Measurements from ENCODE around the gene GTF2A1L. TPM values are rescaled to one million over a fixed set of nuclear protein-coding genes. Genes with fewer than 3 reads are reported as not detected.

GTF2A1L gene
- total RNA-seq, 1 donor from 2014 or later: not detected

DNA sequence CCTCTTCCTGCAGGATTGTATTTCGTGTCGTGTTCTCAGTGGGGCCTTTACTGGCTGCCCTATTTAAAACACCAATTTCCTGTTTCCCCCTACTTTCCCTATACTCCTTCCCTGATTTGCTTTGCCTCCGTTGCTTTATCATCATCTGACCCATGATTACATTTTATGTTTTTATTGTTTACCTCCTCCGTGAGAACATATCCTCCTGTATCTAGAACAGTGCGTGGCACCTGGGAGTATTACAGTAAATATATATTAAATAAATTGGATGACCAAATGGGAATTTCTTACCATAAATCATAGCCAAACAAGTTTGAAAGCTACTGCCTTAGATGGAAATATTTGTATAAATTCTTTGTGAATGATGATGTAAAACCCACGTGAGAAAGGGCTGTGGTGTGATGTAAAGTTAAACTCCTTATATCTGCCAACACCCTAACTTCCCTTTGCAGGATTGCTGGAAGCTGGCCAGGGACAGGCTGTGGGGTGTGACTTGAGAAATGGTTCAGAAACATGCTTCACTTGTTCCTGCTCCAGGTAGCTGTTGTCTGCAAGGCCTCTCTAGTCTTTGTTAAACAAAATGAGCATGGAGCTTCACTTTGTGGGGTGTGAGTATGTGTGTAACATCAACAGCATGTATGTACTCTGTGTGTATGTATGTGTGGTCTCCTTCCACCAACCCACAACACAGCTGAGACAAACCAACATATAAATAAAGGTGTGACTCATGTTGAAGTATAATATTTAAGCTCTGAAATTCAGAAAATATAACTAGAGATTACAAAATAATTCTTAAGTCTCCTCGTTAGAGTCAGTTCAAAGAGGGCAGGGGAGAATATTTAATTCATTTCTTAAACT, 97.6 kb downstream of the GTF2A1L start:
- no peaks in the 10 kb centered on the region for H3K4me1 Mint-ChIP-seq
- H3K27me3 Mint-ChIP-seq: peaks cover 11% of the 10 kb centered on the region
- no peaks in the 10 kb centered on the region for H3K36me3 Mint-ChIP-seq (ENCODE audit: low read depth)
- intact Hi-C loops (cut with micrococcal nuclease): no loop called here
- DNase-seq (no peak), ATAC-seq (ENCODE audit: low read depth) (no peak)
- no peaks in the 10 kb centered on the region for H3K9me3 Mint-ChIP-seq
- H3K27ac Mint-ChIP-seq: no peak overlapping the region
- ChIA-PET CTCF (no interaction called here), POLR2A (no interaction called here)
- no peak overlapping the region for H3K4me3 Mint-ChIP-seq
- TF ChIP-seq, protein P1, sequence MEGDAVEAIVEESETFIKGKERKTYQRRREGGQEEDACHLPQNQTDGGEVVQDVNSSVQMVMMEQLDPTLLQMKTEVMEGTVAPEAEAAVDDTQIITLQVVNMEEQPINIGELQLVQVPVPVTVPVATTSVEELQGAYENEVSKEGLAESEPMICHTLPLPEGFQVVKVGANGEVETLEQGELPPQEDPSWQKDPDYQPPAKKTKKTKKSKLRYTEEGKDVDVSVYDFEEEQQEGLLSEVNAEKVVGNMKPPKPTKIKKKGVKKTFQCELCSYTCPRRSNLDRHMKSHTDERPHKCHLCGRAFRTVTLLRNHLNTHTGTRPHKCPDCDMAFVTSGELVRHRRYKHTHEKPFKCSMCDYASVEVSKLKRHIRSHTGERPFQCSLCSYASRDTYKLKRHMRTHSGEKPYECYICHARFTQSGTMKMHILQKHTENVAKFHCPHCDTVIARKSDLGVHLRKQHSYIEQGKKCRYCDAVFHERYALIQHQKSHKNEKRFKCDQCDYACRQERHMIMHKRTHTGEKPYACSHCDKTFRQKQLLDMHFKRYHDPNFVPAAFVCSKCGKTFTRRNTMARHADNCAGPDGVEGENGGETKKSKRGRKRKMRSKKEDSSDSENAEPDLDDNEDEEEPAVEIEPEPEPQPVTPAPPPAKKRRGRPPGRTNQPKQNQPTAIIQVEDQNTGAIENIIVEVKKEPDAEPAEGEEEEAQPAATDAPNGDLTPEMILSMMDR (IDR thresholded peaks at IDR 0.05): no peak

- Mint-ChIP-seq H3K4me3 (no peak overlapping the region), H3K27me3 (peaks cover 11% of the 10 kb centered on the region), H3K27ac (no peak overlapping the region), H3K4me1 (no peaks in the 10 kb centered on the region), H3K36me3 (ENCODE audit: low read depth) (no peaks in the 10 kb centered on the region), H3K9me3 (no peaks in the 10 kb centered on the region)
- ChIA-PET POLR2A (no interaction called here), CTCF (no interaction called here)
- intact Hi-C loops (cut with micrococcal nuclease): no loop called here
- DNase-seq (no peak), ATAC-seq (ENCODE audit: low read depth) (no peak)
- TF ChIP-seq, protein P1 (IDR thresholded peaks at IDR 0.05): no peak
These were observed 98.3 kb downstream of the GTF2A1L start for GRCh38 chr2:48715956-48716355.

DNA sequence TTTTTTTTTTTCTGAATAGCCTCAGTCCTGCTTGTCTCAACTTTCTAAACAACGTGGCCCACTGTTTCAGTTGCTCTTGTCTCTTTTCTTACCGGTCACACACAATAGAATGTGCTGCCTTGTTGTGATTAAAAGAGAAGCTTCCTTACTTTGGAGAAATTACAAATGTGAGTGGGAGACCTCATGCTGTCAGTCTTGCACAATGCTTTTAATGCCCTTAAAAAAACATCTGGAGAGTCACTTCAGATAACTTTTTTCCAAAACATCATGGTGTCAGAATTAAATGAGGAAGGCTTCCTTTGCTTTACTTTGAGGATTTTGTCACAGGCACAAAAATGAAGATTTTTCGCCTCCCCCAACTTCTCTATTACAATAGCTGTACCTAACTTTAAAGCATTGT, 100.2 kb downstream of the GTF2A1L start:
- Mint-ChIP-seq H3K4me1 (no peaks in the 10 kb centered on the region), H3K36me3 (ENCODE audit: low read depth) (no peaks in the 10 kb centered on the region), H3K27me3 (peaks cover 10% of the 10 kb centered on the region), H3K27ac (no peak overlapping the region), H3K4me3 (no peak overlapping the region), H3K9me3 (no peaks in the 10 kb centered on the region)
- TF ChIP-seq, protein P1 (IDR thresholded peaks at IDR 0.05): no peak
- ATAC-seq (ENCODE audit: low read depth) (no peak), DNase-seq (no peak)
- ChIA-PET CTCF (no interaction called here), POLR2A (no interaction called here)
- intact Hi-C loops (cut with micrococcal nuclease): no loop called here

DNA sequence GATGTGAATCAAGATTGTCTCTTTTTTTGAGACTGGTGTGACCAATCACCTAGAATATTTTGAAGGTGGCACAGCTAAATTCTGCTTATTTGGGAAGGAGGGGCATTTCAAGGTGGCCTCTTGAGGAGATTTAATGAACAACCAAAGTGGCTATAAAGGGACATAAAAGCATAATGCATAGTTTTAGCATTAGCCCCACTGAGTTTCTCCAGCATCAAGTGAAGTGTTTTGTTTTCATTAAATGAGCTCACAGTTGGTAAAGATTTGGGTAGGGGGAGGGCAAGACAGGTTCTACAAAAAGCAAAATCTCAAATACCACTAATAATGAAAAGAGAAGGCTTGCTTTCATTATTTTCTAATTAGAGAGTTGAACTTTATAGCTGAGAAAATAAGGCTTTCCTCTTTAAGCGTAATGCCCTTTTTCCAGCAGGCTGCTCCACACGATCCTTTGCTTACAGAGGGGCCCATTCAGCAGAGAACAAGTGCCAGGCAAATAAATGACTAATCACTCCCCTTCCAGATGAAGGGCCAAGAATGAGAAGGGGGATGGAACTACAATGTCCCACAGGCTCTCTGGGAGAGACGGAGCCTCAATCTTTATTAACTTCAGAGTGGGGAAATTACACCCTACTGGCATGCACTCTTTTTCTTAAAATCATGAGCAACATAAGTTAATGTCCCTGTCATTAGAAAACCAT, 102.0 kb downstream of the GTF2A1L start:
- H3K27ac Mint-ChIP-seq: no peak overlapping the region

DNA sequence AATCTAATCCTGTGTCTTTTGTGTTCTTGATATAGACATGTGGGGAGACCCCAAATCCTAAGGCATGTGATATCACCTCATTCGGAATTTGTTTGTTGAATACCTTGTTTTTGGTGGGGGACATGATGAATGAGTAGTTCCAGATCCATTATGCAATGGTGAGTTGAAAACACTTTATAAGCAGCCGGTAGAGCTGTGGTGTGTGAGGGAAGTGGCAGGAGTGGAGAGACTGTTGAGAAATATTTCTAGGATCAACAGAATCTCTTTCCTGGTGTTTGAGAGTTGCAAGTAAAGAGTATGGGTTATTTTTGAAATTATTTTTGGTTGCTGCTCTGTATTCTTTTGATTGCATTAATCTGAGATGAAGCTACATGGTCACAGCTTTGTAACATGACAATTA, 103.5 kb downstream of the GTF2A1L start:
- ChIA-PET CTCF (no interaction called here), POLR2A (no interaction called here)
- no peak overlapping the region for H3K4me3 Mint-ChIP-seq
- ATAC-seq (ENCODE audit: low read depth) (no peak), DNase-seq (no peak)
- peaks cover 6% of the 10 kb centered on the region for H3K27me3 Mint-ChIP-seq
- no peak overlapping the region for H3K27ac Mint-ChIP-seq
- intact Hi-C loops (cut with micrococcal nuclease): no loop called here
- H3K4me1 Mint-ChIP-seq: no peaks in the 10 kb centered on the region
- H3K36me3 Mint-ChIP-seq (ENCODE audit: low read depth): no peaks in the 10 kb centered on the region
- no peaks in the 10 kb centered on the region for H3K9me3 Mint-ChIP-seq
- TF ChIP-seq, protein P1 (IDR thresholded peaks at IDR 0.05): no peak

More for the DNA sequence above, 102.0 kb downstream of the GTF2A1L start:
- H3K27me3 Mint-ChIP-seq: peaks cover 7% of the 10 kb centered on the region
- ATAC-seq (ENCODE audit: low read depth) (no peak), DNase-seq (no peak)
- H3K4me3 Mint-ChIP-seq: no peak overlapping the region
- no peaks in the 10 kb centered on the region for H3K4me1 Mint-ChIP-seq
- H3K9me3 Mint-ChIP-seq: no peaks in the 10 kb centered on the region
- TF ChIP-seq, protein P1 (IDR thresholded peaks at IDR 0.05): no peak
- intact Hi-C loops (cut with micrococcal nuclease): no loop called here
- H3K36me3 Mint-ChIP-seq (ENCODE audit: low read depth): no peaks in the 10 kb centered on the region
- ChIA-PET CTCF (no interaction called here), POLR2A (no interaction called here)
